Stimulated activated CD4-positive, alpha-beta T cell treated with anti-CD3 and anti-CD28 coated beads, Interleukin-15, amount 100 ng/mL, for 24 hours (primary cell): ENCODE data around the gene CNTFR.
A peak's percentile ranks its signal among the peaks of the same experiment; 100 is the strongest.

Source experiments
- DNase-seq: peaks from one replicate; pipeline ENCODE4 v3.0.0-alpha.2; 2020

The CNTFR gene

GRCh38 chr9:34615132-34615531, 25.6 kb upstream of the CNTFR start:
- no peak for DNase-seq

GRCh38 chr9:34612788-34613390, 23.4 kb upstream of the CNTFR start:
- peak; percentile 82 for DNase-seq

GRCh38 chr9:34611811-34612787, 22.6 kb upstream of the CNTFR start, which contains the start of gene RPP25L:
TSS of gene RPP25L (minus strand) at chr9:34612097. CDS start at chr9:34611296, 801 bp downstream.
- DNase-seq, result peak; percentile 91

- DNase-seq, result no peak
These were observed 21.8 kb upstream of the CNTFR start for GRCh38 chr9:34611251-34611810.

GRCh38 chr9:34610434-34611206, 21.1 kb upstream of the CNTFR start:
- no peak for DNase-seq

- DNase-seq, result no peak
These were observed 17.8 kb upstream of the CNTFR start for GRCh38 chr9:34607331-34607730.

GRCh38 chr9:34606905-34607304, 17.4 kb upstream of the CNTFR start:
- DNase-seq, result no peak

- DNase-seq, result no peak
These were observed 16.7 kb upstream of the CNTFR start for GRCh38 chr9:34606190-34606589.

- peak; percentile 85 for DNase-seq
These were observed 14.2 kb upstream of the CNTFR start for GRCh38 chr9:34603610-34604231.

- DNase-seq, result no peak
These were observed 12.5 kb upstream of the CNTFR start for GRCh38 chr9:34601937-34602573.

- DNase-seq, result no peak
These were observed 11.4 kb upstream of the CNTFR start for GRCh38 chr9:34600908-34601307.

- DNase-seq, result no peak
These were observed 10.0 kb upstream of the CNTFR start for GRCh38 chr9:34599546-34599945.

GRCh38 chr9:34594177-34594576, 4.7 kb upstream of the CNTFR start:
- no peak for DNase-seq

- no peak for DNase-seq
These were observed 3.5 kb upstream of the CNTFR start for GRCh38 chr9:34592895-34593601.

GRCh38 chr9:34591917-34592866, 2.7 kb upstream of the CNTFR start:
- no peak for DNase-seq

- DNase-seq, result peak; percentile 87
These were observed 1.9 kb upstream of the CNTFR start for GRCh38 chr9:34591248-34591916.

GRCh38 chr9:34590381-34591247, 1.1 kb upstream of the CNTFR start:
- DNase-seq, result peak; percentile 30
